Stimulated activated CD8-positive, alpha-beta memory T cell treated with anti-CD3 and anti-CD28 coated beads, Interleukin-7, amount 100 ng/mL, for 1 hour (primary cell): ENCODE results near the gene CDIPT.
"Not testable (repeated sequence)": the region's sequence is repeated elsewhere in the genome, so short reads cannot be mapped to it uniquely, and the experiment has no call there.

Experiments used
- DNase-seq, 2 donors: peaks; one replicate each; pipeline ENCODE4 v3.0.0-alpha.2; 2020; ENCODE audit warnings: low read depth in 2 of 2

The CDIPT gene

GRCh38 chr16:29896841-29897240 lies 33.8 kb upstream of the CDIPT start:
- DNase-seq, result no peak

- DNase-seq, result no peak
Observed at GRCh38 chr16:29894352-29894751, 31.3 kb upstream of the CDIPT start.

- DNase-seq, result no peak
Observed at GRCh38 chr16:29893553-29893952, 30.5 kb upstream of the CDIPT start.

DNA sequence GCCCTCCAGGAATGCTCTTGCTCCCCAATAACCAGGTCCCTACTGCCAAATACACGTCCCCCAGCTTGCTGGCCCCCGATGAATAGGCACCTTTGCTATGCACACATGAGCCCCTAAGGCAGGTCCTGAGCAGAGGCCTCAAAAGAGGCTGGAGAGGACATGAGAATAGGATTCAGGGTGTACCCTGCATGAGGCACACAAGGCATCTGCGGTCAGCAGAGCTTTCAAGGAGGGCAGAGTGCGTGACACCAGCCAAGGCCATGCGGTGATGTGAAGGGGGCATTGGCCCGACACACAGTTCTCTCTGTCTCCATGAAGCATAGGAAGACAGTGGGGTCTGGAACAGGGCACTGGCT lies 29.4 kb upstream of the CDIPT start:
- no peak for DNase-seq

DNA sequence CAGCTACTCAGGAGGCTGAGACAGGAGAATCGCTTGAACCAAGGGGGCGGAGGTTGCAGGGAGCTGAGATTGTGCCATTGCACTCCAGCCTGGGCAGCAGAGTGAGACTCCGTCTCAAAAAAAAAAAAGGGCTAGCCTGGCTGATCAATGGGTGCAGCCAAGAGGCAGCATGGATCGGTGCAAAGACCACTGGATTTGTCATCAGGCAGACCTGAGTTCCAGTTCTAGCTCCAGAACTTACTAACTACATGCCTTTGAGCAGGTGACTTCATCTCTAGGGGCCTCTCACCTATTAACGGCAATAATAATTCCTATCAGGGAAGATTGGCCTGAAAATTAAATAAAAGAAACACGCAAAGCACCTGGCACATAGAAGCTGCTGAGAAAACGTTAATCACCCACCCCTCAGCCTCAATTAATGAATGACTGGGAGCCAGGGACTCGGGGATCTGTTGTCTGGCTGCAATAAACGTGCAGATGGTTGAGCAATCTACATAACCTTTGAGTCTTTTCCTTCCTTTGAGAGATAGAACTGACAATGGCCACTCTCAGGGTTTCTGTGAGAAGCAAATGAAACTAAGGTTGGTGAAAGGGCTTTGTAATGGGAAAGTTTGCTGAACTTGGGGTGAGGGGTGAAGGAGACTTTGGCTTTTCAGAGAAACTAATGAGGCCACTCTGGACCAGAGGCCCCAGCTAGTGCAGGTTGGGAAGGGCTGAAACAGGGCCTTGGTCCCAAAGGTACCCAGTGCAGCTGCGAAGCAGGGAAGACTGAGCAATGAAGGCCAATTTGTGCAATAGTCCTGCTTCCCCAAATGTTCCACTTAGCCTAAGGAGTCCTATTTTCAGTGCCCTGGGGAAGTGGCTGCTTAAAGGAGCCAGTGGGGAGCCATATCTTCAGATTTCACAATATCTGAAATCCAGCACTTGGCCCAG lies 28.8 kb upstream of the CDIPT start:
- no peak for DNase-seq

GRCh38 chr16:29889372-29889771 lies 26.3 kb upstream of the CDIPT start:
- DNase-seq, result not testable (repeated sequence)

- no peak for DNase-seq
Observed at GRCh38 chr16:29883987-29884386, 21.0 kb upstream of the CDIPT start.

GRCh38 chr16:29881050-29881449 lies 18.0 kb upstream of the CDIPT start:
- no peak for DNase-seq

- no peak for DNase-seq
Observed at GRCh38 chr16:29878172-29878571, 15.1 kb upstream of the CDIPT start.

DNA sequence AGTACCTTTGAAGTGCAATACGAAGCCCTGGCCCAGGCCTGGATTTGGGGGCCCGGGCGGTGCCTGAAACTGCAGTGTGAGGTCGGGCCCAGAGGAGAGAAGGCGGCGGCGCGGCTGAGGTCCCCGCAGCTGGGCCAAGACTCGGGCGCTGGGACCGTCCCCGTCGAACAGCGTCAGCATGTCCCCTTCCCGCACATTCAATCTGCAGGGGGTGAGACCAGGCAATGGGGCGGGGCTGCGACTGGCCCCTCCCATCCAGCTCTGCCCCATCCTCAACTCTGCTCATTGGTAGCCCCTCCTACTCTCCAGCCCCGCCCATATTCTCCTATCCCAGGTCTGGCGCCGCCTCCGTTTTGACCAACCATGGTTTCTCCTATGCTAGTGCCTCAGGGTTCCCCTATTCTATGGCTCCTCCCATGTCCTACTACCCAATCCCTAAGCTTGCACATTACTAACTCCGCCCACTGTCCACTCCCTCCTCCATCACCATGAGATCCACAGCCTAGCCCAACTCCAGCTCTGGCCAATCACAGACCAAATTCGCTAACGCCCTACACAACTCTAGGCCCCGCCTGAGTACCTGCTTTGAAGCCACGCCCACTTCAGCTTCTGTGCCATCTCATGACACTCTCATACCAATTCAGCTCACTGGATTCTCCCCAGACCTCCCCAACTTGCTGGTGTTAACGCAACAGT lies 14.4 kb upstream of the CDIPT start:
- no peak for DNase-seq

- DNase-seq, result no peak
Observed at GRCh38 chr16:29876594-29877249, 13.7 kb upstream of the CDIPT start.

GRCh38 chr16:29876217-29876593 lies 13.2 kb upstream of the CDIPT start:
- no peak for DNase-seq

GRCh38 chr16:29875206-29875605 lies 12.2 kb upstream of the CDIPT start:
- no peak for DNase-seq

DNA sequence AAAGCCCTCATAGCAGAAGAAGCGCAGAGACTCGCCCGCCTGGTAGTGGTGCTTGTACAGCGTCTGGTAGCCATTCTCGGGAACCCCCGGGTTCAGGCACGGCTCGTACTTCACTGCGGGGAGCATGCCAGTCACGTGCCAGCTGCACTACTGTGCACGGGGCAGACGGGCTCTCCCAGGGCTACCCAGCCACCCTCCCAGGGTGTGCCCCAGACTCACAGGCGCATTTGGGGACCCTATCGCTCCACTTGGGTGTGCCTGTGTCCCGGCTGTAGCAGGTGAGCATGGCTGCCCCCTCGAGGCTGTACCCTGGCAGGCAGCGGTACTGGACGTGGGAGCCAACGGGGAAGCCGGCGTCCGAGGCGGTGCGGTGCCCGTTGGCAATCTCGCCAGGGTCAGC lies 10.3 kb upstream of the CDIPT start:
- no peak for DNase-seq

GRCh38 chr16:29871822-29872546 lies 9.0 kb upstream of the CDIPT start:
- DNase-seq, result no peak

- DNase-seq, result not testable (repeated sequence)
Observed at GRCh38 chr16:29869067-29869466, 6.0 kb upstream of the CDIPT start.

- DNase-seq, result no peak
Observed at GRCh38 chr16:29868396-29869009, 5.5 kb upstream of the CDIPT start.

DNA sequence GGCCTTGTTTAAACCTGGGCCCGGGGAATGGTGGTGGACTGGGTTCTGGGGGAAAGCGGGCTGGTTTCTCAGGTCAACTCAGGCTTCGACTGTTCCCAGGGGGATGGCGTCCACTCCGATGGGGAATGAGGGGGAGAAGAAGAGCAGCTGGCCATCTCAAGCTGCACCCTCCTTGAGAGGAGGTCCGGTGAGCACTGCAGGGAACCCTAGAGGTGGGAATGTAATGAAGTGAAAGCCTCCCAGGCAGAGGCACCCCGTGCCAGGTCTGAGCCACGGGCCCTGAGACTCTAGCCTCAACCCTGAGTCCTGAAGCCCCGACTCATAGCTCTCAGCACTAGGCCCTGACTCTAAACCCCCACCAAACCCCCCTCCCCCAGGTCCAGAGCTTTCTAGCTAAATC lies 1.2 kb upstream of the CDIPT start:
- no peak for DNase-seq

- DNase-seq, result no peak
Observed at GRCh38 chr16:29863669-29863984, 601 bp upstream of the CDIPT start.

DNA sequence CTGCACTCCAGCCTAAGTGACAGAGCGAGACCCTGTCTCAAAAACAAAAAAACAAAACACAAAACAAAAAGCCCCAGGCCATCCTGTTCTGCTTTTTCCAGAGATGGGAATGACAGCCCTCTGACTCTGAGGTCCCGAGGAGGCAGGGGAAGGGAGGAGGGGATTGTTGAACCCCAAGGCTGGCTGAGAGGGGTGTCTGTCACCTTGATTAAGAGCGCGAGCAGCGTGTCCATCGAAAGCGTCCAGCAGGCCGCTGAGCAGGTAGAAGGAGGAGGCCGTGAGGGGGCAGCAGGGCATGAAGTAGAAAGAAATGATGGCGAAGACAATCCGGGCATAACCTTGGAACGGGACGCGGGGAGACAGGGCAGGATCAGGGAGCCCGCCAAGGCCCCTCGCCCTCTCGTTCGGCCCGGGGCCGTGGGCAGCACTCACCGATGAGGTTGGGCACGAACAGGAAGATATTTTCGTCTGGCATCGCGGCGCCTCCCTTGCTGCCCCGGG lies 593 bp downstream of the CDIPT start:
- no peak for DNase-seq

GRCh38 chr16:29860218-29860617 lies 2.8 kb downstream of the CDIPT start:
- DNase-seq, result no peak

GRCh38 chr16:29858974-29859373 lies 4.1 kb downstream of the CDIPT start:
- DNase-seq, result no peak
